HEK293 (cell line): ENCODE results near the gene ERMAP.

Experiments
- CTCF ChIA-PET: fragments of 350-600 bp; formaldehyde crosslinking; extraction: SDS; loops from one replicate; lab custom pipeline; 2021; ENCODE audit warnings: antibody characterized with exemption; lab: Yijun Ruan, JAX
- POLR2A ChIA-PET: fragments of 300-600 bp; formaldehyde crosslinking; extraction: SDS; loops from one replicate; lab custom pipeline; 2020; ENCODE audit warnings: antibody characterized with exemption, inconsistent platforms; lab: Yijun Ruan, JAX
- H3K27ac ChIP-seq: fragments of 200-500 bp; sonication (Bioruptor generic); 2 replicates; pipeline ENCODE4 v1.5.1; 2014; ENCODE audit warnings: low read depth, low read length, control low read depth, inconsistent platforms; ENCODE audit errors: extremely low read depth
- H3K36me3 ChIP-seq, 2 experiments: fragments of 200-500 bp in 1 of 2; sonication (Bioruptor generic) in 1 of 2; 1 replicate in 1 of 2; 2 replicates in 1 of 2; pipeline ENCODE4 v1.5.1; 2014 to 2017; ENCODE audit warnings: inconsistent platforms in 2 of 2, low read length in 2 of 2; ENCODE audit not compliant: control insufficient read depth in 2 of 2, insufficient read depth in 1 of 2
- H3K4me1 ChIP-seq: fragments of 200-500 bp; sonication (Bioruptor generic); 2 replicates; pipeline ENCODE4 v1.5.1; 2014; ENCODE audit warnings: mild to moderate bottlenecking, low read length, inconsistent platforms; ENCODE audit not compliant: control insufficient read depth, insufficient read depth
- H3K4me3 ChIP-seq: 2 replicates; pipeline ENCODE4 v1.5.1; 2011; ENCODE audit warnings: low read depth, mild to moderate bottlenecking, control low read depth, low read length, moderate library complexity
- H3K9me3 ChIP-seq: fragments of 200-500 bp; sonication (Bioruptor generic); 2 replicates; pipeline ENCODE4 v1.5.1; 2014; ENCODE audit warnings: low read depth, low read length, inconsistent platforms; ENCODE audit not compliant: control insufficient read depth, insufficient read depth
- EGR2 ChIP-seq: fragments of 450-650 bp; formaldehyde crosslinking; IDR thresholded peaks from 2 replicates; pipeline ENCODE4 v1.5.1; 2016; ENCODE audit warnings: low read depth, missing biosample characterization, missing genetic modification characterization
- ELK4 ChIP-seq: IDR thresholded peaks from 2 replicates; pipeline ENCODE4 v1.6.1; 2011; ENCODE audit warnings: mild to moderate bottlenecking, low read depth, low read length, borderline replicate concordance
- FEZF1 ChIP-seq: fragments of 450-650 bp; formaldehyde crosslinking; IDR thresholded peaks from 2 replicates; pipeline ENCODE4 v1.5.1; 2016; ENCODE audit warnings: missing biosample characterization, missing genetic modification characterization
- HOXD13 ChIP-seq: sonication (generic); formaldehyde crosslinking; IDR thresholded peaks from 2 replicates; pipeline ENCODE4 v1.8.0; 2022; ENCODE audit warnings: missing genetic modification reagents, borderline replicate concordance
- SP2 ChIP-seq: fragments of 450-650 bp; formaldehyde crosslinking; IDR thresholded peaks from 2 replicates; pipeline ENCODE4 v1.5.1; 2016; ENCODE audit warnings: missing biosample characterization, missing genetic modification characterization
- SP7 ChIP-seq: fragments of 450-650 bp; formaldehyde crosslinking; IDR thresholded peaks from 2 replicates; pipeline ENCODE4 v1.5.1; 2016; ENCODE audit warnings: missing biosample characterization, missing genetic modification characterization
- YY1 ChIP-seq: fragments of 450-650 bp; formaldehyde crosslinking; IDR thresholded peaks from 2 replicates; pipeline ENCODE4 v1.5.1; 2018; ENCODE audit warnings: missing biosample characterization, missing genetic modification characterization
- YY2 ChIP-seq: fragments of 450-650 bp; formaldehyde crosslinking; IDR thresholded peaks from 2 replicates; pipeline ENCODE4 v1.5.1; 2016; ENCODE audit warnings: missing biosample characterization, missing genetic modification characterization
- ZFHX2 ChIP-seq: fragments of 450-650 bp; formaldehyde crosslinking; conservative IDR thresholded peaks from 2 replicates; pipeline ENCODE4 v1.5.1; 2016; ENCODE audit warnings: missing biosample characterization, missing genetic modification characterization
- ZNF157 ChIP-seq: fragments of 450-650 bp; formaldehyde crosslinking; IDR thresholded peaks from 2 replicates; pipeline ENCODE4 v1.5.1; 2016; ENCODE audit warnings: missing biosample characterization, missing genetic modification characterization
- ZNF16 ChIP-seq: fragments of 450-650 bp; formaldehyde crosslinking; IDR thresholded peaks from 2 replicates; pipeline ENCODE4 v1.5.1; 2016; ENCODE audit warnings: low read depth, missing biosample characterization, missing genetic modification characterization
- ZNF366 ChIP-seq: fragments of 450-650 bp; formaldehyde crosslinking; conservative IDR thresholded peaks from 2 replicates; pipeline ENCODE4 v1.5.1; 2016; ENCODE audit warnings: missing biosample characterization, missing genetic modification characterization
- ZNF48 ChIP-seq: fragments of 450-650 bp; formaldehyde crosslinking; IDR thresholded peaks from 2 replicates; pipeline ENCODE4 v1.5.1; 2016; ENCODE audit warnings: missing biosample characterization, missing genetic modification characterization
- ZNF501 ChIP-seq: fragments of 450-650 bp; formaldehyde crosslinking; IDR thresholded peaks from 2 replicates; pipeline ENCODE4 v1.5.1; 2016; ENCODE audit warnings: missing biosample characterization, missing genetic modification characterization
- ZNF548 ChIP-seq: fragments of 450-650 bp; formaldehyde crosslinking; IDR thresholded peaks from 2 replicates; pipeline ENCODE4 v1.5.1; 2016; ENCODE audit warnings: missing biosample characterization, missing genetic modification characterization
- ZNF76 ChIP-seq: fragments of 450-650 bp; formaldehyde crosslinking; IDR thresholded peaks from 2 replicates; pipeline ENCODE4; 2016; ENCODE audit warnings: low read depth, missing biosample characterization, missing genetic modification characterization, borderline replicate concordance

Gene ERMAP

GRCh38 chr1:42847111-42847595 lies 30.2 kb downstream of the ERMAP start (continued):
- no peak for TF ChIP-seq ELK4
- TF ChIP-seq HOXD13, result no peak
- no peak for TF ChIP-seq YY1 (tag by site-specific recombination)
- no peak for TF ChIP-seq ZNF48 (tag by site-specific recombination)
- no peak for TF ChIP-seq ZNF16
- TF ChIP-seq FEZF1 (tag by site-specific recombination), result no peak
- TF ChIP-seq ZNF76 (tag by site-specific recombination), result no peak

GRCh38 chr1:42847721-42848460 lies 31.0 kb downstream of the ERMAP start:
- Histone ChIP-seq H3K4me1 (no peaks in the 10 kb centered on the region), H3K27ac (no peak overlapping the region), H3K36me3 (peaks cover 10 to 57% of the 10 kb centered on the region in 2 experiments; a peak in 2 of 3 replicates), H3K4me3 (no peak overlapping the region), H3K9me3 (no peaks in the 10 kb centered on the region)
- POLR2A ChIA-PET, result no interaction called here
- CTCF ChIA-PET, result interaction anchor here (0.9 kb wide), 1 partner anchor 226 kb away, joined by 3 read pairs; no protein-coding TSS in a partner anchor
- no peak for TF ChIP-seq ZNF548 (tag by site-specific recombination)
- TF ChIP-seq SP7, result peak; percentile 32; the same call in 1 of the 2 replicates

- Histone ChIP-seq H3K36me3 (peaks cover 10 to 49% of the 10 kb centered on the region in 2 experiments; a peak in 2 of 3 replicates), H3K4me3 (no peak overlapping the region), H3K27ac (no peak overlapping the region), H3K4me1 (no peaks in the 10 kb centered on the region), H3K9me3 (no peaks in the 10 kb centered on the region)
- CTCF ChIA-PET, result interaction anchor here (0.7 to 0.9 kb wide), 2 partner anchors 224 to 889 kb away, joined by 4 read pairs; no protein-coding TSS in a partner anchor
- POLR2A ChIA-PET, result no interaction called here
- TF ChIP-seq SP2 (tag by site-specific recombination) (no peak), ZNF366 (tag by site-specific recombination) (no peak)
These were observed 32.1 kb downstream of the ERMAP start for GRCh38 chr1:42848823-42849537.

- no peak for TF ChIP-seq YY2 (tag by site-specific recombination)
- TF ChIP-seq ZNF501 (tag by site-specific recombination), result no peak
- TF ChIP-seq ZFHX2 (tag by site-specific recombination), result peak; percentile 65
- TF ChIP-seq EGR2 (tag by site-specific recombination), result peak; percentile 76
- 0 out of 2 replicates have a peak, but pooled peaks have one; percentile 41 for TF ChIP-seq ZNF157 (tag by site-specific recombination)
- peaks cover 10 to 49% of the 10 kb centered on the region in 2 experiments; a peak in 2 of 3 replicates for H3K36me3 ChIP-seq
- ChIA-PET POLR2A (no interaction called here), CTCF (interaction anchor here (1.1 kb wide), 1 partner anchor 63 kb away, joined by 3 read pairs; no protein-coding TSS in a partner anchor)
- H3K9me3 ChIP-seq, result no peaks in the 10 kb centered on the region
- no peak overlapping the region for H3K4me3 ChIP-seq
- no peak overlapping the region for H3K27ac ChIP-seq
- no peaks in the 10 kb centered on the region for H3K4me1 ChIP-seq
These were observed 33.0 kb downstream of the ERMAP start for GRCh38 chr1:42849944-42850343.
